ENCODE data around the gene BTG1. TPM values are rescaled to one million over a fixed set of nuclear protein-coding genes. Genes with fewer than 3 reads are reported as not detected.

The BTG1 gene
- total RNA-seq, 1 experiment from 2014 or later, result 26.7 TPM

DNA sequence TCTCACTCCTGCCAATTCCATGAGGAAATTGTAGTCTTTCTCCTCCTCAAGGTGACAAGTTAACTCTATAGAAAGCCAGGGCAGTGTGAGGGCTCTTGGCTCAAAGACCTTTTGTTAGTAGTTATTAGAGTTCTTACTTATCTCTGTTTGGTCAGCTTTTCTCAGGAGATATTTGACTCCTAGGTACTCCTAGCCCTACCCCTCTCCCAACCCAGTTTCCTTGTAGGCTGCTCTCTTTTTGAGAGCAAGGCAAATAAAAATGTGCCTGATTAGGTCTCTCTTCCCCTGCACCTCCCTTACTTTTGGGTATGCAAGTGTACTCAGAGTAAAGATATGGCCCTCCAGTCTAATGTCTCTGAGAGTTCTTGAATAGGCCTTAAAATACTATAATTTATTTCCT, 23.8 kb downstream of the BTG1 start (continued):
- TF ChIP-seq SMAD3 (CRISPR knock-in tag; IDR thresholded peaks at IDR 0.05; ENCODE audit: borderline replicate concordance) (no peak), NFATC4 (CRISPR knock-in tag; IDR thresholded peaks at IDR 0.05) (no peak), ZNF232 (CRISPR knock-in tag; IDR thresholded peaks at IDR 0.05) (no peak), ZNF219 (CRISPR knock-in tag; IDR thresholded peaks at IDR 0.05; ENCODE audit: borderline replicate concordance) (no peak), ZNF317 (CRISPR knock-in tag; IDR thresholded peaks at IDR 0.05; ENCODE audit: borderline replicate concordance, low read depth) (no peak), FOXK1 (CRISPR knock-in tag; IDR thresholded peaks at IDR 0.05) (no peak), MXD4 (CRISPR knock-in tag; IDR thresholded peaks at IDR 0.05; ENCODE audit: borderline replicate concordance) (no peak), EMX1 (CRISPR knock-in tag; IDR thresholded peaks at IDR 0.05) (no peak), PRRX2 (CRISPR knock-in tag; IDR thresholded peaks at IDR 0.05) (no peak), TP53 (CRISPR knock-in tag; IDR thresholded peaks at IDR 0.05) (no peak)

DNA sequence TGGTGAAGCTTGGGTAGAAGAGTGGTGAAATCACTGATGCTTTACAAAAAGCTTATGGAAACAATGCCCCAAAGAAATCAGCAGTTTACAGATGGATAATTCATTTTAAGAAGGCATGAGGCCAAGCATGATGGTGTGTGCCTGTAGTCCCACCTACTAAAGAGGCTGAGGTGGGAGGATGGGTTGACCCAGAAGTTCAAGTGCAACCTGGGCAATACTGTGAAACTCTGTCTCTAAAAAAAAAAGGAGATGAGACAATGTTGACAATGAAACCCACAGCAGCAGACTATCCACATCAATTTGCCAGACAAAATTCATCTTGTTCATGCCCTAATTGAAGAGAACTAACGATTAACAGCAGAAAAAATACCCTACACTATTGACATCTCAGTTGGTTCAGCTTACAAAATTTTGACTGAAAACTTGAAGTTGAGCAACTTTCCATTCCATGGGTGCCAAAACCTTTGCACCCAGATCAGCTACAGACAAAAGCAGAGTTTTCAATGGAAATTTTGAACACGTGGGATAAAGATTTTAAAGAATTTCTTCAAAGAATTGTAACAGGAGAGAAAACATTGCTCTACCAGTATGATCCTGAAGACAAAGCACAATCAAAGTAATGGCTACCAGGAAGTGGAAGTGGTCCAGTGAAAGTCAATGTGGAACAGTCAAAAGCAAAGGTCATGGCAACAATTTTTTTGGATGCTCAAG, 26.7 kb downstream of the BTG1 start:
- ATAC-seq, result no peak
- peaks cover 26% of the 10 kb centered on the region for H3K36me3 Mint-ChIP-seq
- TF ChIP-seq, protein P1, sequence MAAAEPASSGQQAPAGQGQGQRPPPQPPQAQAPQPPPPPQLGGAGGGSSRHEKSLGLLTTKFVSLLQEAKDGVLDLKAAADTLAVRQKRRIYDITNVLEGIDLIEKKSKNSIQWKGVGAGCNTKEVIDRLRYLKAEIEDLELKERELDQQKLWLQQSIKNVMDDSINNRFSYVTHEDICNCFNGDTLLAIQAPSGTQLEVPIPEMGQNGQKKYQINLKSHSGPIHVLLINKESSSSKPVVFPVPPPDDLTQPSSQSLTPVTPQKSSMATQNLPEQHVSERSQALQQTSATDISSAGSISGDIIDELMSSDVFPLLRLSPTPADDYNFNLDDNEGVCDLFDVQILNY (CRISPR knock-in tag; IDR thresholded peaks at IDR 0.05), result no peak
- no peak for TF ChIP-seq ZNF317 (CRISPR knock-in tag; IDR thresholded peaks at IDR 0.05; ENCODE audit: borderline replicate concordance, low read depth)
- TF ChIP-seq HMGA2 (CRISPR knock-in tag; IDR thresholded peaks at IDR 0.05), result no peak
- TF ChIP-seq, protein P2, sequence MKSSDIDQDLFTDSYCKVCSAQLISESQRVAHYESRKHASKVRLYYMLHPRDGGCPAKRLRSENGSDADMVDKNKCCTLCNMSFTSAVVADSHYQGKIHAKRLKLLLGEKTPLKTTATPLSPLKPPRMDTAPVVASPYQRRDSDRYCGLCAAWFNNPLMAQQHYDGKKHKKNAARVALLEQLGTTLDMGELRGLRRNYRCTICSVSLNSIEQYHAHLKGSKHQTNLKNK (CRISPR knock-in tag; IDR thresholded peaks at IDR 0.05), result no peak
- TF ChIP-seq, protein P3, sequence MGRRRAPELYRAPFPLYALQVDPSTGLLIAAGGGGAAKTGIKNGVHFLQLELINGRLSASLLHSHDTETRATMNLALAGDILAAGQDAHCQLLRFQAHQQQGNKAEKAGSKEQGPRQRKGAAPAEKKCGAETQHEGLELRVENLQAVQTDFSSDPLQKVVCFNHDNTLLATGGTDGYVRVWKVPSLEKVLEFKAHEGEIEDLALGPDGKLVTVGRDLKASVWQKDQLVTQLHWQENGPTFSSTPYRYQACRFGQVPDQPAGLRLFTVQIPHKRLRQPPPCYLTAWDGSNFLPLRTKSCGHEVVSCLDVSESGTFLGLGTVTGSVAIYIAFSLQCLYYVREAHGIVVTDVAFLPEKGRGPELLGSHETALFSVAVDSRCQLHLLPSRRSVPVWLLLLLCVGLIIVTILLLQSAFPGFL (CRISPR knock-in tag; IDR thresholded peaks at IDR 0.05; ENCODE audit: borderline replicate concordance), result no peak
- POLR2A ChIA-PET, result no interaction called here
- H3K27ac Mint-ChIP-seq, result no peak overlapping the region
- H3K27me3 Mint-ChIP-seq (ENCODE audit: low read depth), result no peaks in the 10 kb centered on the region
- DNase-seq (ENCODE audit: low spot score), result no peak
- H3K4me1 Mint-ChIP-seq, result peaks cover 29% of the 10 kb centered on the region
- CTCF ChIA-PET, result no interaction called here
- no peak overlapping the region for H3K4me3 Mint-ChIP-seq
- H3K9me3 Mint-ChIP-seq, result peaks cover 20% of the 10 kb centered on the region

DNA sequence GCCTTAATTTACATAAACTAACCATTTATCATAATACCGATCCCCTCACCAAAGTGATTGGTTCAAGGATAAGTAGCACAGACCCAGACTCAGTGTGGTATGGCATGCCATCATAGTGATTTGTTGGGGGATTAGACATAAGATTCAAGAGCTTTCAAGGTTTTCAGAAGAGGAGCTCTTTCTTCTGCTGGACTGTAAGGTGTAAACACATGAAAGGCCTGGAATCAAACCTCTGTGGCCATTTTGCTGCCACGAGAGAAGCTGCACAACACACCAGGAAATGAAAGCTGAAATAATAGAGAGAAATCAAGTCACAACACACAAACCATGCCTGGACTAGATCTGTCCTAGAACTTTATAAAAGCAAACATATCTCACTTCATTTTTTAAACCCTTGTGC, 30.8 kb downstream of the BTG1 start:
- ChIA-PET CTCF (no interaction called here), POLR2A (interaction anchor here (1.2 kb wide), 1 partner anchor 40 kb away, joined by 3 read pairs; no protein-coding TSS in a partner anchor)
- Mint-ChIP-seq H3K4me3 (no peak overlapping the region), H3K36me3 (peaks cover 11% of the 10 kb centered on the region), H3K9me3 (peaks cover 11% of the 10 kb centered on the region; the same call in 1 of the 2 replicates), H3K4me1 (peaks cover 23% of the 10 kb centered on the region), H3K27ac (no peak overlapping the region), H3K27me3 (ENCODE audit: low read depth) (no peaks in the 10 kb centered on the region)
- DNase-seq (ENCODE audit: low spot score) (no peak), ATAC-seq (no peak)
- TF ChIP-seq RELA (CRISPR knock-in tag; IDR thresholded peaks at IDR 0.05; ENCODE audit: borderline replicate concordance) (no peak), IRF2 (CRISPR knock-in tag; IDR thresholded peaks at IDR 0.05; ENCODE audit: borderline replicate concordance, low read depth) (no peak), NR1H2 (CRISPR knock-in tag; IDR thresholded peaks at IDR 0.05) (no peak), ZNF121 (CRISPR knock-in tag; IDR thresholded peaks at IDR 0.05) (no peak), NR2C2 (CRISPR knock-in tag; IDR thresholded peaks at IDR 0.05) (no peak)
- TF ChIP-seq, protein P4, sequence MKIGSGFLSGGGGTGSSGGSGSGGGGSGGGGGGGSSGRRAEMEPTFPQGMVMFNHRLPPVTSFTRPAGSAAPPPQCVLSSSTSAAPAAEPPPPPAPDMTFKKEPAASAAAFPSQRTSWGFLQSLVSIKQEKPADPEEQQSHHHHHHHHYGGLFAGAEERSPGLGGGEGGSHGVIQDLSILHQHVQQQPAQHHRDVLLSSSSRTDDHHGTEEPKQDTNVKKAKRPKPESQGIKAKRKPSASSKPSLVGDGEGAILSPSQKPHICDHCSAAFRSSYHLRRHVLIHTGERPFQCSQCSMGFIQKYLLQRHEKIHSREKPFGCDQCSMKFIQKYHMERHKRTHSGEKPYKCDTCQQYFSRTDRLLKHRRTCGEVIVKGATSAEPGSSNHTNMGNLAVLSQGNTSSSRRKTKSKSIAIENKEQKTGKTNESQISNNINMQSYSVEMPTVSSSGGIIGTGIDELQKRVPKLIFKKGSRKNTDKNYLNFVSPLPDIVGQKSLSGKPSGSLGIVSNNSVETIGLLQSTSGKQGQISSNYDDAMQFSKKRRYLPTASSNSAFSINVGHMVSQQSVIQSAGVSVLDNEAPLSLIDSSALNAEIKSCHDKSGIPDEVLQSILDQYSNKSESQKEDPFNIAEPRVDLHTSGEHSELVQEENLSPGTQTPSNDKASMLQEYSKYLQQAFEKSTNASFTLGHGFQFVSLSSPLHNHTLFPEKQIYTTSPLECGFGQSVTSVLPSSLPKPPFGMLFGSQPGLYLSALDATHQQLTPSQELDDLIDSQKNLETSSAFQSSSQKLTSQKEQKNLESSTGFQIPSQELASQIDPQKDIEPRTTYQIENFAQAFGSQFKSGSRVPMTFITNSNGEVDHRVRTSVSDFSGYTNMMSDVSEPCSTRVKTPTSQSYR (CRISPR knock-in tag; IDR thresholded peaks at IDR 0.05), result no peak
- TF ChIP-seq, protein P5, sequence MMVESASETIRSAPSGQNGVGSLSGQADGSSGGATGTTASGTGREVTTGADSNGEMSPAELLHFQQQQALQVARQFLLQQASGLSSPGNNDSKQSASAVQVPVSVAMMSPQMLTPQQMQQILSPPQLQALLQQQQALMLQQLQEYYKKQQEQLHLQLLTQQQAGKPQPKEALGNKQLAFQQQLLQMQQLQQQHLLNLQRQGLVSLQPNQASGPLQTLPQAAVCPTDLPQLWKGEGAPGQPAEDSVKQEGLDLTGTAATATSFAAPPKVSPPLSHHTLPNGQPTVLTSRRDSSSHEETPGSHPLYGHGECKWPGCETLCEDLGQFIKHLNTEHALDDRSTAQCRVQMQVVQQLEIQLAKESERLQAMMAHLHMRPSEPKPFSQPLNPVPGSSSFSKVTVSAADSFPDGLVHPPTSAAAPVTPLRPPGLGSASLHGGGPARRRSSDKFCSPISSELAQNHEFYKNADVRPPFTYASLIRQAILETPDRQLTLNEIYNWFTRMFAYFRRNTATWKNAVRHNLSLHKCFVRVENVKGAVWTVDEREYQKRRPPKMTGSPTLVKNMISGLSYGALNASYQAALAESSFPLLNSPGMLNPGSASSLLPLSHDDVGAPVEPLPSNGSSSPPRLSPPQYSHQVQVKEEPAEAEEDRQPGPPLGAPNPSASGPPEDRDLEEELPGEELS (CRISPR knock-in tag; IDR thresholded peaks at IDR 0.05), result no peak
- TF ChIP-seq, protein P6, sequence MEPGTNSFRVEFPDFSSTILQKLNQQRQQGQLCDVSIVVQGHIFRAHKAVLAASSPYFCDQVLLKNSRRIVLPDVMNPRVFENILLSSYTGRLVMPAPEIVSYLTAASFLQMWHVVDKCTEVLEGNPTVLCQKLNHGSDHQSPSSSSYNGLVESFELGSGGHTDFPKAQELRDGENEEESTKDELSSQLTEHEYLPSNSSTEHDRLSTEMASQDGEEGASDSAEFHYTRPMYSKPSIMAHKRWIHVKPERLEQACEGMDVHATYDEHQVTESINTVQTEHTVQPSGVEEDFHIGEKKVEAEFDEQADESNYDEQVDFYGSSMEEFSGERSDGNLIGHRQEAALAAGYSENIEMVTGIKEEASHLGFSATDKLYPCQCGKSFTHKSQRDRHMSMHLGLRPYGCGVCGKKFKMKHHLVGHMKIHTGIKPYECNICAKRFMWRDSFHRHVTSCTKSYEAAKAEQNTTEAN (CRISPR knock-in tag; IDR thresholded peaks at IDR 0.05), result no peak
- TF ChIP-seq, protein P7, sequence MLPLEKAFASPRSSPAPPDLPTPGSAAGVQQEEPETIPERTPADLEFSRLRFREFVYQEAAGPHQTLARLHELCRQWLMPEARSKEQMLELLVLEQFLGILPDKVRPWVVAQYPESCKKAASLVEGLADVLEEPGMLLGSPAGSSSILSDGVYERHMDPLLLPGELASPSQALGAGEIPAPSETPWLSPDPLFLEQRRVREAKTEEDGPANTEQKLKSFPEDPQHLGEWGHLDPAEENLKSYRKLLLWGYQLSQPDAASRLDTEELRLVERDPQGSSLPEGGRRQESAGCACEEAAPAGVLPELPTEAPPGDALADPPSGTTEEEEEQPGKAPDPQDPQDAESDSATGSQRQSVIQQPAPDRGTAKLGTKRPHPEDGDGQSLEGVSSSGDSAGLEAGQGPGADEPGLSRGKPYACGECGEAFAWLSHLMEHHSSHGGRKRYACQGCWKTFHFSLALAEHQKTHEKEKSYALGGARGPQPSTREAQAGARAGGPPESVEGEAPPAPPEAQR (CRISPR knock-in tag; IDR thresholded peaks at IDR 0.05), result no peak
- TF ChIP-seq, protein P2 (CRISPR knock-in tag; IDR thresholded peaks at IDR 0.05), result no peak
